DOHH2 (cell line): ENCODE data around the gene PAPOLA.

Source experiments
- H3F3A ChIP-seq: fragments of 200-600 bp; sonication (generic), shearing (Covaris generic); 2 replicates; pipeline ENCODE4 v1.6.0; 2016; ENCODE audit warnings: antibody characterized with exemption, mild to moderate bottlenecking; ENCODE audit not compliant: control insufficient read depth, insufficient read depth
- H3K27ac ChIP-seq: fragments of 200-600 bp; sonication (generic); 2 replicates; pipeline ENCODE4 v1.5.1; 2014; ENCODE audit warnings: low read depth, mild to moderate bottlenecking, low read length, moderate library complexity
- H3K27me3 ChIP-seq: fragments of 200-600 bp; sonication (generic); 2 replicates; pipeline ENCODE4 v1.6.1; 2014; ENCODE audit warnings: mild to moderate bottlenecking, low read length, mixed read lengths; ENCODE audit not compliant: control insufficient read depth
- H3K36me3 ChIP-seq: fragments of 200-600 bp; sonication (generic); 2 replicates; pipeline ENCODE4 v1.6.1; 2014; ENCODE audit warnings: mild to moderate bottlenecking, low read length, moderate library complexity, mixed read lengths; ENCODE audit not compliant: control insufficient read depth
- H3K4me1 ChIP-seq: fragments of 200-600 bp; sonication (generic); 2 replicates; pipeline ENCODE4 v1.6.1; 2014; ENCODE audit warnings: mild to moderate bottlenecking, low read length, mixed read lengths; ENCODE audit not compliant: control insufficient read depth
- H3K4me2 ChIP-seq: fragments of 200-600 bp; sonication (generic); 2 replicates; pipeline ENCODE4 v1.6.0; 2014; ENCODE audit warnings: mild to moderate bottlenecking, low read length, moderate library complexity
- H3K4me3 ChIP-seq: fragments of 200-600 bp; sonication (generic); 2 replicates; pipeline ENCODE4 v1.5.1; 2014; ENCODE audit warnings: mild to moderate bottlenecking, low read length, mixed read lengths
- H3K79me2 ChIP-seq: fragments of 200-600 bp; sonication (generic); 2 replicates; pipeline ENCODE4 v1.6.1; 2014; ENCODE audit warnings: mild to moderate bottlenecking, low read length, mixed read lengths; ENCODE audit not compliant: control insufficient read depth
- H3K9me2 ChIP-seq: fragments of 200-600 bp; sonication (generic); replicated peaks from 2 replicates; pipeline ENCODE4 v1.6.1; 2014; ENCODE audit warnings: mild to moderate bottlenecking, low read length, mixed read lengths; ENCODE audit not compliant: control insufficient read depth
- H3K9me3 ChIP-seq: fragments of 200-600 bp; sonication (generic); 2 replicates; pipeline ENCODE4 v1.6.1; 2014; ENCODE audit warnings: antibody characterized with exemption, low read length, mixed read lengths; ENCODE audit not compliant: control insufficient read depth, insufficient read depth
- H4K20me1 ChIP-seq: fragments of 200-600 bp; sonication (generic); 2 replicates; pipeline ENCODE4 v1.6.0; 2014; ENCODE audit warnings: low read depth, mild to moderate bottlenecking, antibody characterized with exemption, low read length, moderate library complexity; ENCODE audit not compliant: control insufficient read depth, insufficient read depth
- EZH2phosphoT487 ChIP-seq: fragments of 200-600 bp; sonication (generic); IDR thresholded peaks from 2 replicates; pipeline ENCODE4 v1.6.1; 2017; ENCODE audit warnings: borderline replicate concordance, mild to moderate bottlenecking, antibody characterized with exemption, low read length, moderate library complexity, mixed read lengths
- TF ChIP-seq, protein P1 (sequence below): fragments of 200-600 bp; sonication (generic); IDR thresholded peaks from one replicate; pipeline ENCODE4 v1.5.1; 2014; ENCODE audit warnings: antibody characterized with exemption, mild to moderate bottlenecking, low read depth, low read length; ENCODE audit not compliant: poor library complexity, severe bottlenecking

Gene PAPOLA

GRCh38 chr14:96580566-96580965 lies 78.4 kb downstream of the PAPOLA start:
- Histone ChIP-seq H3K9me2 (no peaks in the 10 kb centered on the region), H3K9me3 (no peaks in the 10 kb centered on the region), H3K4me3 (no peak overlapping the region), H4K20me1 (peaks cover 3% of the 10 kb centered on the region; the same call in 1 of the 2 replicates), H3K27ac (no peak overlapping the region), H3K36me3 (no peaks in the 10 kb centered on the region), H3K27me3 (peaks cover 29% of the 10 kb centered on the region), H3F3A (peaks cover 10% of the 10 kb centered on the region; the same call in 1 of the 2 replicates), H3K4me1 (peaks cover 43% of the 10 kb centered on the region), H3K79me2 (no peaks in the 10 kb centered on the region), H3K4me2 (no peak overlapping the region)
- no peak for TF ChIP-seq EZH2phosphoT487
- TF ChIP-seq, protein P1, sequence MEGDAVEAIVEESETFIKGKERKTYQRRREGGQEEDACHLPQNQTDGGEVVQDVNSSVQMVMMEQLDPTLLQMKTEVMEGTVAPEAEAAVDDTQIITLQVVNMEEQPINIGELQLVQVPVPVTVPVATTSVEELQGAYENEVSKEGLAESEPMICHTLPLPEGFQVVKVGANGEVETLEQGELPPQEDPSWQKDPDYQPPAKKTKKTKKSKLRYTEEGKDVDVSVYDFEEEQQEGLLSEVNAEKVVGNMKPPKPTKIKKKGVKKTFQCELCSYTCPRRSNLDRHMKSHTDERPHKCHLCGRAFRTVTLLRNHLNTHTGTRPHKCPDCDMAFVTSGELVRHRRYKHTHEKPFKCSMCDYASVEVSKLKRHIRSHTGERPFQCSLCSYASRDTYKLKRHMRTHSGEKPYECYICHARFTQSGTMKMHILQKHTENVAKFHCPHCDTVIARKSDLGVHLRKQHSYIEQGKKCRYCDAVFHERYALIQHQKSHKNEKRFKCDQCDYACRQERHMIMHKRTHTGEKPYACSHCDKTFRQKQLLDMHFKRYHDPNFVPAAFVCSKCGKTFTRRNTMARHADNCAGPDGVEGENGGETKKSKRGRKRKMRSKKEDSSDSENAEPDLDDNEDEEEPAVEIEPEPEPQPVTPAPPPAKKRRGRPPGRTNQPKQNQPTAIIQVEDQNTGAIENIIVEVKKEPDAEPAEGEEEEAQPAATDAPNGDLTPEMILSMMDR: no peak

DNA sequence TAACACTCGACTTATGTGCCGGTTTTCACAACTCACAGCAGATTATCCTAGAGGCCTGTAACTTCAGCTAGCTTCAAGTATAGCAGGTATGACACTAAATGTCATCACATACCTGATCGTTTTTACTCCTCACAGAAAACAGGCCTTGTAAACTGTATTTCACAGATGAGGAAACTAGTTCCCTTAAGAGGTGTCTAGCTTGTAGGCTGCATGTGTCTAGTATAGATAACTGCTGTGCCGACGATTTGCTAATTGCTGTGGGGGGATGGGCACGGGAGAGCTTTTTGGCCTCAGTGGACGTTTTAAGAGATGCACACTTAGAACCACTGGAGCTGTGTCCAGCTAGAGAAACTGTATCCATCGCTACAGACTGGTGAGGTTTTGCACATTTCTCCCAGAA lies 78.8 kb downstream of the PAPOLA start:
- no peaks in the 10 kb centered on the region for H3K9me3 ChIP-seq
- H4K20me1 ChIP-seq: 0 out of 2 replicates have a peak, but pooled peaks cover 3% of the 10 kb centered on the region
- H3F3A ChIP-seq: peaks cover 8% of the 10 kb centered on the region; the same call in 1 of the 2 replicates
- H3K4me3 ChIP-seq: no peak overlapping the region
- H3K27ac ChIP-seq: no peak overlapping the region
- peaks cover 33% of the 10 kb centered on the region for H3K27me3 ChIP-seq
- no peaks in the 10 kb centered on the region for H3K36me3 ChIP-seq
- no peaks in the 10 kb centered on the region for H3K79me2 ChIP-seq
- no peak overlapping the region for H3K4me2 ChIP-seq
- H3K9me2 ChIP-seq: no peaks in the 10 kb centered on the region
- H3K4me1 ChIP-seq: peaks cover 39% of the 10 kb centered on the region
- no peak for TF ChIP-seq EZH2phosphoT487
- TF ChIP-seq, protein P1: no peak

GRCh38 chr14:96581902-96582301 lies 79.7 kb downstream of the PAPOLA start:
- 0 out of 2 replicates have a peak, but pooled peaks cover 3% of the 10 kb centered on the region for H4K20me1 ChIP-seq
- H3K79me2 ChIP-seq: no peaks in the 10 kb centered on the region
- H3K27ac ChIP-seq: no peak overlapping the region
- no peaks in the 10 kb centered on the region for H3K9me3 ChIP-seq
- H3K27me3 ChIP-seq: peaks cover 35% of the 10 kb centered on the region
- no peaks in the 10 kb centered on the region for H3K36me3 ChIP-seq
- H3F3A ChIP-seq: no peaks in the 10 kb centered on the region
- no peaks in the 10 kb centered on the region for H3K9me2 ChIP-seq
- peaks cover 30% of the 10 kb centered on the region for H3K4me1 ChIP-seq
- H3K4me2 ChIP-seq: no peak overlapping the region
- no peak overlapping the region for H3K4me3 ChIP-seq
- TF ChIP-seq, protein P1: no peak
- no peak for TF ChIP-seq EZH2phosphoT487
